ENCODE results near the gene CCL7. TPM values are rescaled to one million over a fixed set of nuclear protein-coding genes. Genes with fewer than 3 reads are reported as not detected.

CCL7 gene
- total and polyA plus RNA-seq, 9 of the 15 experiments (the other 6 are each of a cell fraction or from before 2014, with no cell fraction given) = not detected

GRCh38 chr17:34312080-34312479 lies 42.1 kb downstream of the CCL7 start:
- no peak for FAIRE-seq
- in situ Hi-C loops (cut with MboI) (no loop called here), intact Hi-C loops (cut with micrococcal nuclease) (no loop called here)
- no peak for DNase-seq (ENCODE audit: extremely low read depth in 1 of 4, low spot score in 3 of 4)
- Histone ChIP-seq H3K4me2 (ENCODE audit: insufficient read depth, low read length) (no peak overlapping the region), H3K36me3 (ENCODE audit: control insufficient read depth, insufficient read depth, low read length) (no peaks in the 10 kb centered on the region), H3K9me3 (replicated peaks; ENCODE audit: control insufficient read depth, insufficient read depth, low read depth, low read length) (no peaks in the 10 kb centered on the region), H3K4me3 (no peak overlapping the region), H3K4me1 (replicated peaks in 1 of 2; ENCODE audit: control insufficient read depth in 2 of 2, insufficient read depth in 2 of 2, low read length in 2 of 2) (no peaks in the 10 kb centered on the region), H3K27me3 (ENCODE audit: control insufficient read depth in 2 of 2, insufficient read depth in 2 of 2, low read length in 2 of 2) (0 out of 5 replicates have a peak, but pooled peaks cover 2 to 5% of the 10 kb centered on the region in 2 experiments), H3K79me2 (ENCODE audit: control insufficient read depth, insufficient read depth, low read length) (no peaks in the 10 kb centered on the region), H2AFZ (ENCODE audit: low read depth, low read length) (no peak overlapping the region), H3K9ac (ENCODE audit: insufficient read depth in 1 of 2, low read depth in 2 of 2, low read length in 2 of 2) (no peak overlapping the region), H3K27ac (ENCODE audit: extremely low read depth, low read depth, low read length) (no peak overlapping the region), H4K20me1 (replicated peaks; ENCODE audit: control insufficient read depth, insufficient read depth, low read length) (no peaks in the 10 kb centered on the region), H3K9me1 (ENCODE audit: control insufficient read depth, insufficient read depth, low read length) (no peaks in the 10 kb centered on the region)
- CTCF ChIA-PET (ENCODE audit: low intra/inter-chr PET ratio) = no interaction called here
- POLR2A ChIA-PET = no interaction called here
- no TSS peak for BruUV-seq (replicated peaks)
- no peak for TF ChIP-seq TCFL5 (CRISPR knock-in tag; conservative IDR thresholded peaks at IDR 0.05)
- TF ChIP-seq ZBTB34 (CRISPR knock-in tag; IDR thresholded peaks at IDR 0.05) = no peak
- no peak for TF ChIP-seq TARDBP (IDR thresholded peaks at IDR 0.05)
- no peak for TF ChIP-seq CEBPB (tag; IDR thresholded peaks at IDR 0.05)
- no peak for TF ChIP-seq SETDB1 (IDR thresholded peaks at IDR 0.05; ENCODE audit: low read length)
- no peak for TF ChIP-seq NFYB (IDR thresholded peaks at IDR 0.05; ENCODE audit: extremely low read depth, insufficient read length)
- TF ChIP-seq SIRT6 (IDR thresholded peaks at IDR 0.05; ENCODE audit: low read depth, low read length) = no peak
- no peak for TF ChIP-seq RNF219 (CRISPR knock-in tag; IDR thresholded peaks at IDR 0.05)
- no peak for TF ChIP-seq NR0B1 (IDR thresholded peaks at IDR 0.05; ENCODE audit: partially characterized antibody)
- no peak for TF ChIP-seq HMGN3 (IDR thresholded peaks at IDR 0.05; ENCODE audit: borderline replicate concordance, extremely low read depth, insufficient read length, low read depth, low read length)
- no peak for TF ChIP-seq ZNF766 (CRISPR knock-in tag; conservative IDR thresholded peaks at IDR 0.05)
- TF ChIP-seq MIER1 (IDR thresholded peaks at IDR 0.05; ENCODE audit: low read depth) = no peak
- no peak for TF ChIP-seq ZNF785 (CRISPR knock-in tag; IDR thresholded peaks at IDR 0.05)
- TF ChIP-seq ZNF431 (CRISPR knock-in tag; IDR thresholded peaks at IDR 0.05) = no peak
- TF ChIP-seq THRAP3 (IDR thresholded peaks at IDR 0.05; ENCODE audit: borderline replicate concordance) = no peak
- 1% methylated on average over 5 of the region's 5 CpGs for whole genome bisulfite sequencing (ENCODE audit: insufficient coverage, low coverage, missing lambda C conversion rate)
- ATAC-seq = no peak
